K562 (cell line): ENCODE results near the gene HEBP1. TPM values are rescaled to one million over a fixed set of nuclear protein-coding genes. Genes with fewer than 3 reads are reported as not detected.

Experiments used
- BRF1 ChIP-seq: IDR thresholded peaks from 3 replicates; pipeline ENCODE4 v1.6.1; 2011; ENCODE audit warnings: borderline replicate concordance, mild to moderate bottlenecking; ENCODE audit not compliant: insufficient read length; ENCODE audit errors: extremely low read depth
- MAFK ChIP-seq: IDR thresholded peaks from 2 replicates; pipeline ENCODE4 v1.6.1; 2011; ENCODE audit warnings: low read length, improper control_type of control experiment
- RFX5 ChIP-seq: IDR thresholded peaks from 2 replicates; pipeline ENCODE4 v1.6.1; 2011; ENCODE audit warnings: low read depth, mild to moderate bottlenecking, improper control_type of control experiment, low read length
- SPI1 ChIP-seq: IDR thresholded peaks from 2 replicates; pipeline ENCODE4 v1.6.1; 2011; ENCODE audit warnings: low read depth, low read length, control low read depth, borderline replicate concordance
- polyA plus RNA-seq, 8 experiments: library from polyadenylated mRNA; depleted of rRNA in 4 of 8; stranded (reverse) in 5 of 8; unstranded in 3 of 8; fragments of >200 nt; fragmentation: Nextera tagmentation in 2 of 8; fragmentation: Illumina TruSeq in 1 of 8; extraction: Ambion mirVana in 2 of 8; extraction: Trizol in 1 of 8; gene quantifications; 2 replicates each; pipeline versions ENCODE4 v1.2.1 to v1.2.3, GENCODE V29; 2011 to 2014; ENCODE audit warnings: inconsistent platforms in 1 of 8, missing spikeins in 1 of 8
- total RNA-seq, 7 experiments: library from RNA; depleted of rRNA in 6 of 7; stranded (reverse); fragments of >200 nt in 6 of 7; fragmentation: Illumina TruSeq in 2 of 7; extraction: Trizol in 2 of 7; gene quantifications; 2 replicates each; pipeline versions ENCODE4 v1.2.1 to v1.2.3, GENCODE V29; 2011 to 2021; ENCODE audit warnings: low replicate concordance in 1 of 7
- TF ChIP-seq, protein P1 (sequence below): fragments of 200-600 bp; sonication (generic); IDR thresholded peaks from one replicate; pipeline ENCODE4 v1.6.1; 2012; ENCODE audit warnings: mild to moderate bottlenecking, low read depth, low read length, inconsistent platforms
- TF ChIP-seq, protein P2 (sequence below): fragments of 250-450 bp; sonication (Bioruptor Pico); IDR thresholded peaks from 2 replicates; pipeline ENCODE4 v1.5.0; 2021; ENCODE audit warnings: mild to moderate bottlenecking, borderline replicate concordance
- TF ChIP-seq, protein P3 (sequence below): fragments of 250-450 bp; sonication (Bioruptor Pico); IDR thresholded peaks from 2 replicates; pipeline ENCODE4 v1.4.0; 2020; ENCODE audit warnings: mild to moderate bottlenecking, moderate library complexity
- TF ChIP-seq, protein P4 (sequence below): fragments of 250-450 bp; sonication (Bioruptor Pico); IDR thresholded peaks from 2 replicates; pipeline ENCODE4 v1.8.0; 2022; ENCODE audit warnings: inconsistent platforms

HEBP1 gene
- total and polyA plus RNA-seq, 9 of the 15 experiments (the other 6 are each of a cell fraction or from before 2014, with no cell fraction given), result 1.1 to 10.1 (median 2.4) TPM

DNA sequence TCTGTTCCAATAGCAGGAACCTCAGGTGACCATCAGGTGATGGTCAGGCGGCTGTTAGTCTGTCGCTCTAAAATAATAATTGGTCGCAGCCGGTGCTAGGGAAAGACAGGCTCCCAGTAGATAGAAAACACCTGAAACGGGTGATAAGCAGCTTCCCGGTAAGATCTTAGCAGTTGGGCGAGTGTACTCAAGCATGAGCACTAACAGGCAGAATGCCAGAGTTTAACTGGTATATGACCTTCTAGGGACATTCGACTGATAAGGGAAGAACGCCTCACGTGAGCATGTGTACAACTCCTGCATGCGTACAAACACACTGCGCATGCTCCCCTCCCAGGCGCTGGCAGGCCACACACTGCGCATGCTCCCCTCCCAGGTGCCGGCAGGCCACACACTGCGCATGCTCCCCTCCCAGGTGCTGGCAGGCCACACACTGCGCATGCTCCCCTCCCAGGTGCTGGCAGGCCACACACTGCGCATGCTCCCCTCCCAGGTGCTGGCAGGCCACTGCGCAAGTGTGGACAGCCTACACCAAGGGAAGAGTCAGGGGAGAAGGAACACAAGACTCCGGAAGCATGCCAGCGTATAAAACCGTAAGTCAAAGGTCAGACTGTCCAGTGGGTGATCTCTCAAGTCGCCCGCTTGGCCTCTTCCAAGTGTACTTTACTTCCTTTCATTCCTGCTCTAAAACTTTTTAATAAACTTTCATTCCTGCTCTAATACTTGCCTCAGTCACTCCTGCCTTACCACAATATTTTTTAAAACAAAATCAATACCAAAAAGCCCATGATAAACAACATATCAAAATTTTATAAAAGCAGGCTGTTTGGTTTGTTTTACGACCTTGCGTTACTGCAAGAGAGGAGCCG is 72.6 kb downstream of the HEBP1 start (continued):
- TF ChIP-seq, protein P1, sequence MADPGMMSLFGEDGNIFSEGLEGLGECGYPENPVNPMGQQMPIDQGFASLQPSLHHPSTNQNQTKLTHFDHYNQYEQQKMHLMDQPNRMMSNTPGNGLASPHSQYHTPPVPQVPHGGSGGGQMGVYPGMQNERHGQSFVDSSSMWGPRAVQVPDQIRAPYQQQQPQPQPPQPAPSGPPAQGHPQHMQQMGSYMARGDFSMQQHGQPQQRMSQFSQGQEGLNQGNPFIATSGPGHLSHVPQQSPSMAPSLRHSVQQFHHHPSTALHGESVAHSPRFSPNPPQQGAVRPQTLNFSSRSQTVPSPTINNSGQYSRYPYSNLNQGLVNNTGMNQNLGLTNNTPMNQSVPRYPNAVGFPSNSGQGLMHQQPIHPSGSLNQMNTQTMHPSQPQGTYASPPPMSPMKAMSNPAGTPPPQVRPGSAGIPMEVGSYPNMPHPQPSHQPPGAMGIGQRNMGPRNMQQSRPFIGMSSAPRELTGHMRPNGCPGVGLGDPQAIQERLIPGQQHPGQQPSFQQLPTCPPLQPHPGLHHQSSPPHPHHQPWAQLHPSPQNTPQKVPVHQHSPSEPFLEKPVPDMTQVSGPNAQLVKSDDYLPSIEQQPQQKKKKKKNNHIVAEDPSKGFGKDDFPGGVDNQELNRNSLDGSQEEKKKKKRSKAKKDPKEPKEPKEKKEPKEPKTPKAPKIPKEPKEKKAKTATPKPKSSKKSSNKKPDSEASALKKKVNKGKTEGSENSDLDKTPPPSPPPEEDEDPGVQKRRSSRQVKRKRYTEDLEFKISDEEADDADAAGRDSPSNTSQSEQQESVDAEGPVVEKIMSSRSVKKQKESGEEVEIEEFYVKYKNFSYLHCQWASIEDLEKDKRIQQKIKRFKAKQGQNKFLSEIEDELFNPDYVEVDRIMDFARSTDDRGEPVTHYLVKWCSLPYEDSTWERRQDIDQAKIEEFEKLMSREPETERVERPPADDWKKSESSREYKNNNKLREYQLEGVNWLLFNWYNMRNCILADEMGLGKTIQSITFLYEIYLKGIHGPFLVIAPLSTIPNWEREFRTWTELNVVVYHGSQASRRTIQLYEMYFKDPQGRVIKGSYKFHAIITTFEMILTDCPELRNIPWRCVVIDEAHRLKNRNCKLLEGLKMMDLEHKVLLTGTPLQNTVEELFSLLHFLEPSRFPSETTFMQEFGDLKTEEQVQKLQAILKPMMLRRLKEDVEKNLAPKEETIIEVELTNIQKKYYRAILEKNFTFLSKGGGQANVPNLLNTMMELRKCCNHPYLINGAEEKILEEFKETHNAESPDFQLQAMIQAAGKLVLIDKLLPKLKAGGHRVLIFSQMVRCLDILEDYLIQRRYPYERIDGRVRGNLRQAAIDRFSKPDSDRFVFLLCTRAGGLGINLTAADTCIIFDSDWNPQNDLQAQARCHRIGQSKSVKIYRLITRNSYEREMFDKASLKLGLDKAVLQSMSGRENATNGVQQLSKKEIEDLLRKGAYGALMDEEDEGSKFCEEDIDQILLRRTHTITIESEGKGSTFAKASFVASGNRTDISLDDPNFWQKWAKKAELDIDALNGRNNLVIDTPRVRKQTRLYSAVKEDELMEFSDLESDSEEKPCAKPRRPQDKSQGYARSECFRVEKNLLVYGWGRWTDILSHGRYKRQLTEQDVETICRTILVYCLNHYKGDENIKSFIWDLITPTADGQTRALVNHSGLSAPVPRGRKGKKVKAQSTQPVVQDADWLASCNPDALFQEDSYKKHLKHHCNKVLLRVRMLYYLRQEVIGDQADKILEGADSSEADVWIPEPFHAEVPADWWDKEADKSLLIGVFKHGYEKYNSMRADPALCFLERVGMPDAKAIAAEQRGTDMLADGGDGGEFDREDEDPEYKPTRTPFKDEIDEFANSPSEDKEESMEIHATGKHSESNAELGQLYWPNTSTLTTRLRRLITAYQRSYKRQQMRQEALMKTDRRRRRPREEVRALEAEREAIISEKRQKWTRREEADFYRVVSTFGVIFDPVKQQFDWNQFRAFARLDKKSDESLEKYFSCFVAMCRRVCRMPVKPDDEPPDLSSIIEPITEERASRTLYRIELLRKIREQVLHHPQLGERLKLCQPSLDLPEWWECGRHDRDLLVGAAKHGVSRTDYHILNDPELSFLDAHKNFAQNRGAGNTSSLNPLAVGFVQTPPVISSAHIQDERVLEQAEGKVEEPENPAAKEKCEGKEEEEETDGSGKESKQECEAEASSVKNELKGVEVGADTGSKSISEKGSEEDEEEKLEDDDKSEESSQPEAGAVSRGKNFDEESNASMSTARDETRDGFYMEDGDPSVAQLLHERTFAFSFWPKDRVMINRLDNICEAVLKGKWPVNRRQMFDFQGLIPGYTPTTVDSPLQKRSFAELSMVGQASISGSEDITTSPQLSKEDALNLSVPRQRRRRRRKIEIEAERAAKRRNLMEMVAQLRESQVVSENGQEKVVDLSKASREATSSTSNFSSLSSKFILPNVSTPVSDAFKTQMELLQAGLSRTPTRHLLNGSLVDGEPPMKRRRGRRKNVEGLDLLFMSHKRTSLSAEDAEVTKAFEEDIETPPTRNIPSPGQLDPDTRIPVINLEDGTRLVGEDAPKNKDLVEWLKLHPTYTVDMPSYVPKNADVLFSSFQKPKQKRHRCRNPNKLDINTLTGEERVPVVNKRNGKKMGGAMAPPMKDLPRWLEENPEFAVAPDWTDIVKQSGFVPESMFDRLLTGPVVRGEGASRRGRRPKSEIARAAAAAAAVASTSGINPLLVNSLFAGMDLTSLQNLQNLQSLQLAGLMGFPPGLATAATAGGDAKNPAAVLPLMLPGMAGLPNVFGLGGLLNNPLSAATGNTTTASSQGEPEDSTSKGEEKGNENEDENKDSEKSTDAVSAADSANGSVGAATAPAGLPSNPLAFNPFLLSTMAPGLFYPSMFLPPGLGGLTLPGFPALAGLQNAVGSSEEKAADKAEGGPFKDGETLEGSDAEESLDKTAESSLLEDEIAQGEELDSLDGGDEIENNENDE, result no peak
- no peak for TF ChIP-seq MAFK
- TF ChIP-seq, protein P2, sequence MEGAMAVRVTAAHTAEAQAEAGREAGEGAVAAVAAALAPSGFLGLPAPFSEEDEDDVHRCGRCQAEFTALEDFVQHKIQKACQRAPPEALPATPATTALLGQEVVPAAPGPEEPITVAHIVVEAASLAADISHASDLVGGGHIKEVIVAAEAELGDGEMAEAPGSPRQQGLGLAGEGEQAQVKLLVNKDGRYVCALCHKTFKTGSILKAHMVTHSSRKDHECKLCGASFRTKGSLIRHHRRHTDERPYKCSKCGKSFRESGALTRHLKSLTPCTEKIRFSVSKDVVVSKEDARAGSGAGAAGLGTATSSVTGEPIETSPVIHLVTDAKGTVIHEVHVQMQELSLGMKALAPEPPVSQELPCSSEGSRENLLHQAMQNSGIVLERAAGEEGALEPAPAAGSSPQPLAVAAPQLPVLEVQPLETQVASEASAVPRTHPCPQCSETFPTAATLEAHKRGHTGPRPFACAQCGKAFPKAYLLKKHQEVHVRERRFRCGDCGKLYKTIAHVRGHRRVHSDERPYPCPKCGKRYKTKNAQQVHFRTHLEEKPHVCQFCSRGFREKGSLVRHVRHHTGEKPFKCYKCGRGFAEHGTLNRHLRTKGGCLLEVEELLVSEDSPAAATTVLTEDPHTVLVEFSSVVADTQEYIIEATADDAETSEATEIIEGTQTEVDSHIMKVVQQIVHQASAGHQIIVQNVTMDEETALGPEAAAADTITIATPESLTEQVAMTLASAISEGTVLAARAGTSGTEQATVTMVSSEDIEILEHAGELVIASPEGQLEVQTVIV (CRISPR knock-in tag), result no peak
- no peak for TF ChIP-seq SPI1
- TF ChIP-seq BRF1, result no peak
- TF ChIP-seq RFX5, result no peak
- TF ChIP-seq, protein P3, sequence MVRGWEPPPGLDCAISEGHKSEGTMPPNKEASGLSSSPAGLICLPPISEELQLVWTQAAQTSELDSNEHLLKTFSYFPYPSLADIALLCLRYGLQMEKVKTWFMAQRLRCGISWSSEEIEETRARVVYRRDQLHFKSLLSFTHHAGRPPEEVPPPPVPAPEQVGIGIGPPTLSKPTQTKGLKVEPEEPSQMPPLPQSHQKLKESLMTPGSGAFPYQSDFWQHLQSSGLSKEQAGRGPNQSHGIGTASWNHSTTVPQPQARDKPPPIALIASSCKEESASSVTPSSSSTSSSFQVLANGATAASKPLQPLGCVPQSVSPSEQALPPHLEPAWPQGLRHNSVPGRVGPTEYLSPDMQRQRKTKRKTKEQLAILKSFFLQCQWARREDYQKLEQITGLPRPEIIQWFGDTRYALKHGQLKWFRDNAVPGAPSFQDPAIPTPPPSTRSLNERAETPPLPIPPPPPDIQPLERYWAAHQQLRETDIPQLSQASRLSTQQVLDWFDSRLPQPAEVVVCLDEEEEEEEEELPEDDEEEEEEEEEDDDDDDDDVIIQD (CRISPR knock-in tag), result no peak
- TF ChIP-seq, protein P4, sequence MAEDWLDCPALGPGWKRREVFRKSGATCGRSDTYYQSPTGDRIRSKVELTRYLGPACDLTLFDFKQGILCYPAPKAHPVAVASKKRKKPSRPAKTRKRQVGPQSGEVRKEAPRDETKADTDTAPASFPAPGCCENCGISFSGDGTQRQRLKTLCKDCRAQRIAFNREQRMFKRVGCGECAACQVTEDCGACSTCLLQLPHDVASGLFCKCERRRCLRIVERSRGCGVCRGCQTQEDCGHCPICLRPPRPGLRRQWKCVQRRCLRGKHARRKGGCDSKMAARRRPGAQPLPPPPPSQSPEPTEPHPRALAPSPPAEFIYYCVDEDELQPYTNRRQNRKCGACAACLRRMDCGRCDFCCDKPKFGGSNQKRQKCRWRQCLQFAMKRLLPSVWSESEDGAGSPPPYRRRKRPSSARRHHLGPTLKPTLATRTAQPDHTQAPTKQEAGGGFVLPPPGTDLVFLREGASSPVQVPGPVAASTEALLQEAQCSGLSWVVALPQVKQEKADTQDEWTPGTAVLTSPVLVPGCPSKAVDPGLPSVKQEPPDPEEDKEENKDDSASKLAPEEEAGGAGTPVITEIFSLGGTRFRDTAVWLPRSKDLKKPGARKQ, result no peak
